ENCODE data around the gene HCN1. TPM values are rescaled to one million over a fixed set of nuclear protein-coding genes. Genes with fewer than 3 reads are reported as not detected.
"Not testable (repeated sequence)": the region's sequence is repeated elsewhere in the genome, so short reads cannot be mapped to it uniquely, and the experiment has no call there.

Gene HCN1
- total RNA-seq, 1 experiment from 2014 or later, result not detected

- CTCF ChIA-PET, result no interaction called here
- DNase-seq (ENCODE audit: unreplicated experiment), result peak; percentile 72
- BruUV-seq (replicated peaks), result no TSS peak
- H3K4me1 Mint-ChIP-seq (ENCODE audit: insufficient read depth, unreplicated experiment), result no peaks in the 10 kb centered on the region
- no peaks in the 10 kb centered on the region for H3K27me3 Mint-ChIP-seq (ENCODE audit: insufficient read depth, unreplicated experiment)
- POLR2A ChIA-PET, result no interaction called here
- no peak overlapping the region for H3K27ac Mint-ChIP-seq (ENCODE audit: low read depth, unreplicated experiment)
- H3K4me3 Mint-ChIP-seq (ENCODE audit: unreplicated experiment), result no peak overlapping the region
- no peaks in the 10 kb centered on the region for H3K36me3 Mint-ChIP-seq (ENCODE audit: insufficient read depth, unreplicated experiment)
- no peak for TF ChIP-seq CTCF (IDR thresholded peaks at IDR 0.05; ENCODE audit: unreplicated experiment)
- intact Hi-C loops (cut with micrococcal nuclease), result loop anchor here (5.0 kb wide), 1 partner anchor 123 kb away; no protein-coding TSS in a partner anchor
- no peaks in the 10 kb centered on the region for H3K9me3 Mint-ChIP-seq (ENCODE audit: unreplicated experiment)
These were observed 242.1 kb downstream of the HCN1 start for GRCh38 chr5:45454114-45454513.

- H3K4me3 Mint-ChIP-seq (ENCODE audit: unreplicated experiment), result not testable (repeated sequence)
These were observed 251.3 kb downstream of the HCN1 start for GRCh38 chr5:45444856-45445255.

GRCh38 chr5:45440466-45440865 is 255.7 kb downstream of the HCN1 start:
- no peak for TF ChIP-seq CTCF (IDR thresholded peaks at IDR 0.05; ENCODE audit: unreplicated experiment)

More at GRCh38 chr5:45444856-45445255, 251.3 kb downstream of the HCN1 start:
- intact Hi-C loops (cut with micrococcal nuclease); H3K27me3 Mint-ChIP-seq (ENCODE audit: insufficient read depth, unreplicated experiment); H3K9me3 Mint-ChIP-seq (ENCODE audit: unreplicated experiment); DNase-seq (ENCODE audit: unreplicated experiment); POLR2A ChIA-PET; H3K36me3 Mint-ChIP-seq (ENCODE audit: insufficient read depth, unreplicated experiment); BruUV-seq (replicated peaks); H3K4me1 Mint-ChIP-seq (ENCODE audit: insufficient read depth, unreplicated experiment); CTCF ChIA-PET; H3K27ac Mint-ChIP-seq (ENCODE audit: low read depth, unreplicated experiment): not testable (repeated sequence)

GRCh38 chr5:45437752-45438151 is 258.4 kb downstream of the HCN1 start:
- TF ChIP-seq CTCF (IDR thresholded peaks at IDR 0.05; ENCODE audit: unreplicated experiment), result no peak
- ChIA-PET POLR2A (interaction anchor here (0.6 kb wide), 1 partner anchor 234 kb away, joined by 3 read pairs; no protein-coding TSS in a partner anchor), CTCF (no interaction called here)
- intact Hi-C loops (cut with micrococcal nuclease), result no loop called here
- H3K9me3 Mint-ChIP-seq (ENCODE audit: unreplicated experiment), result no peaks in the 10 kb centered on the region
- BruUV-seq (replicated peaks), result no TSS peak
- peaks cover 7% of the 10 kb centered on the region for H3K4me1 Mint-ChIP-seq (ENCODE audit: insufficient read depth, unreplicated experiment)
- H3K36me3 Mint-ChIP-seq (ENCODE audit: insufficient read depth, unreplicated experiment), result no peaks in the 10 kb centered on the region
- no peak overlapping the region for H3K4me3 Mint-ChIP-seq (ENCODE audit: unreplicated experiment)
- no peaks in the 10 kb centered on the region for H3K27me3 Mint-ChIP-seq (ENCODE audit: insufficient read depth, unreplicated experiment)
- H3K27ac Mint-ChIP-seq (ENCODE audit: low read depth, unreplicated experiment), result no peak overlapping the region
- no peak for DNase-seq (ENCODE audit: unreplicated experiment)

More at GRCh38 chr5:45440466-45440865, 255.7 kb downstream of the HCN1 start:
- DNase-seq (ENCODE audit: unreplicated experiment), result no peak
- H3K36me3 Mint-ChIP-seq (ENCODE audit: insufficient read depth, unreplicated experiment), result no peaks in the 10 kb centered on the region
- peak overlapping the region; percentile 5 for H3K27ac Mint-ChIP-seq (ENCODE audit: low read depth, unreplicated experiment)
- H3K4me3 Mint-ChIP-seq (ENCODE audit: unreplicated experiment), result no peak overlapping the region
- intact Hi-C loops (cut with micrococcal nuclease), result no loop called here
- no TSS peak for BruUV-seq (replicated peaks)
- H3K4me1 Mint-ChIP-seq (ENCODE audit: insufficient read depth, unreplicated experiment), result peaks cover 7% of the 10 kb centered on the region
- no peaks in the 10 kb centered on the region for H3K27me3 Mint-ChIP-seq (ENCODE audit: insufficient read depth, unreplicated experiment)
- ChIA-PET POLR2A (no interaction called here), CTCF (no interaction called here)
- no peaks in the 10 kb centered on the region for H3K9me3 Mint-ChIP-seq (ENCODE audit: unreplicated experiment)

Measured in MCF 10A (cell line).